ENCODE results near the gene IRF5.
A peak's percentile ranks its signal among the peaks of the same experiment; 100 is the strongest.

IRF5 gene

DNA sequence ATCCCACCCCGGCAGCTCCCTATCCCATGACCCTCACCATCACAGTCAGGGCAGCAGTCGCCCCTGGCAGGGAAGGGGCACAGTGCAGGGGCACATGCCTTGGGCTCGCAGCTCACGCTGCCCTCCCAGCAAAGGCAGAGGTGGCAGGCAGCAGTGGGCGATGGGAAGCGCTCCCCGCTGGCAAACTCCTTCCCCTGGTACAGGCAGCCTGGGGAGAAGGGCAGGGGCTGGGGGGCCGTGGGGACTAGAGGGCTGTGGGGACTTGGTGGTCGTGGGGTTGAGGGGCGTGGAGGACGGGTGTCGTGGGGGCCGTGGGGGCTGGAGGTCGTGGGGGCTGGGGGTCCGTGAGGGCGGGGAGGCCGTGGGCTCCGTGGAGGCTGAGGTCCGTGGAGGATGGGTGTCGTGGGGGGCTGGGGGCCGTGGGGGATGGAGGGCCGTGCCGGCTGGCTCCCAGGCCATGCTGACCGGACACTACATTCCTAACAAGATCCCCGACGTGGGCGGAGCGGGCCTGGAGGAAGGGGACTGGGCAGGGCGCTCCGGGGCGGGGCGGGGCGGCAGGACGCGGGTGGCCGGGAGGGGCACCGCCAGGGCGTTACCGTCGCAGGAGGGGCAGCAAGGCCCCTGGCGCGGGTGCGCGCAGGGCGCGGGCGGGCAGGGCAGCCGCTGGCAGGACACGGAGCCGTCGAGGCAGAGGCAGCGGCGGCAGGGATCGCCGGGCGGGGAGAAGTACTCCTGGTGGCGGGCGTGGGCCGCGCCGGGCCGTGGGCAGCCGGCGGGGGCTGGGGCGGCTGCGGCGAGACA lies 47.2 kb upstream of the IRF5 start:
- no peak overlapping the region for H3K4me3 ChIP-seq (ENCODE audit: low read depth, low read length)
- POLR2A ChIA-PET = no interaction called here

DNA sequence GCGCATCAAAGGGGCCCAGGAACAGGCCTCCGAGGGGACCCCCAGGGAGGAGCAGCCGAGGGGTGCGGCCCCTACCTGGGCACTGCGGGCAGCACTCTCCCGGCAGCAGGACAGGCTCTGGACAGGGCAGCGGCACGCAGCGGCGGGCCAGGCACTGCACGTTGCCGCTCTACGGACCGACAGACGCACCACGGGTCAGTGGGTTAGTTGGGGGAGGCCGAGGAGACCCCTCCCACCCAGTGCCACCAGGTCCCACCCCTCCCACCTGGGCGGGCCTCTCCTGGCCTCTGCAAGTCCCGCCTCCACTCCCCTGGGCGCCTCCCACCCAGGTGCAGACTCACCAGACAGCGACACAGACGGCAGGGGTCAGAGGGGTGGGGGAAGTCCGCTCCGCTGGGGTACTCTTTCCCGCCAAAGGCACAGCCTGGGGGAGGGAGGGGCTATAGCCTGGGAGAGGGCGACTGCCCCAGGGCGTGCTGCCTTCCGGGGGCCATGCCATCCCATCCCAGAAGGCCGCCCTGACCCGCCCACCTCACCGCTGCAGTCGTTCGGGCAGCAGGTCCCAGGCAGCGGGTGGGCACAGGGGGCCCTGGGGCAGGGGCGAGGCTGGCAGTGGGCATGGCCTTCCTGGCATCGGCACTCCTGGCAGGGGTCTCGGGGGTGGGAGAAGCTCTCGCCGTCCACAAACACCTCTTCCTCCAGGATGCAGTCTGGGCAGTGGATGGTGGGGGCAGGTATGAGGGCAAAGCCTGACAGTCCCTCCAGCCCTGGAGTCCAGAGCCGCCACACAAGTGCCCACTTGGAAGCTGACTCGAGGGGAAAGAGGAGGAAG lies 46.4 kb upstream of the IRF5 start:
- no peaks in the 10 kb centered on the region for H3K4me1 ChIP-seq (ENCODE audit: control insufficient read depth, insufficient read depth, low read length)
- POLR2A ChIA-PET = no interaction called here
- TF ChIP-seq SP2 (tag by site-specific recombination; IDR thresholded peaks at IDR 0.05) (peak; percentile 37; the same call in 1 of the 2 replicates), ZBTB8A (tag by site-specific recombination; IDR thresholded peaks at IDR 0.05) (peak; percentile 28; the same call in 1 of the 2 replicates), ZFP3 (tag by site-specific recombination; IDR thresholded peaks at IDR 0.05; ENCODE audit: low read depth) (no peak), ZNF785 (tag by site-specific recombination; IDR thresholded peaks at IDR 0.05) (no peak), GLIS2 (tag by site-specific recombination; IDR thresholded peaks at IDR 0.05) (peak; percentile 51; the same call in 1 of the 2 replicates), ZNF37A (tag by site-specific recombination; IDR thresholded peaks at IDR 0.05) (no peak)
- TF ChIP-seq, protein P1, sequence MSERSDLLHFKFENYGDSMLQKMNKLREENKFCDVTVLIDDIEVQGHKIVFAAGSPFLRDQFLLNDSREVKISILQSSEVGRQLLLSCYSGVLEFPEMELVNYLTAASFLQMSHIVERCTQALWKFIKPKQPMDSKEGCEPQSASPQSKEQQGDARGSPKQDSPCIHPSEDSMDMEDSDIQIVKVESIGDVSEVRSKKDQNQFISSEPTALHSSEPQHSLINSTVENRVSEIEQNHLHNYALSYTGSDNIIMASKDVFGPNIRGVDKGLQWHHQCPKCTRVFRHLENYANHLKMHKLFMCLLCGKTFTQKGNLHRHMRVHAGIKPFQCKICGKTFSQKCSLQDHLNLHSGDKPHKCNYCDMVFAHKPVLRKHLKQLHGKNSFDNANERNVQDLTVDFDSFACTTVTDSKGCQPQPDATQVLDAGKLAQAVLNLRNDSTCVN (tag by site-specific recombination; optimal IDR thresholded peaks at IDR 0.05) = no peak
- TF ChIP-seq, protein P2, sequence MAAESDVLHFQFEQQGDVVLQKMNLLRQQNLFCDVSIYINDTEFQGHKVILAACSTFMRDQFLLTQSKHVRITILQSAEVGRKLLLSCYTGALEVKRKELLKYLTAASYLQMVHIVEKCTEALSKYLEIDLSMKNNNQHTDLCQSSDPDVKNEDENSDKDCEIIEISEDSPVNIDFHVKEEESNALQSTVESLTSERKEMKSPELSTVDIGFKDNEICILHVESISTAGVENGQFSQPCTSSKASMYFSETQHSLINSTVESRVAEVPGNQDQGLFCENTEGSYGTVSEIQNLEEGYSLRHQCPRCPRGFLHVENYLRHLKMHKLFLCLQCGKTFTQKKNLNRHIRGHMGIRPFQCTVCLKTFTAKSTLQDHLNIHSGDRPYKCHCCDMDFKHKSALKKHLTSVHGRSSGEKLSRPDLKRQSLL (tag by site-specific recombination; IDR thresholded peaks at IDR 0.05) = no peak

More for the DNA sequence above, 47.2 kb upstream of the IRF5 start:
- Histone ChIP-seq H3K36me3 (ENCODE audit: control insufficient read depth in 2 of 2, insufficient read depth in 1 of 2, low read length in 2 of 2) (no peaks in the 10 kb centered on the region), H3K27ac (ENCODE audit: extremely low read depth, low read depth, low read length) (no peak overlapping the region), H3K4me1 (ENCODE audit: control insufficient read depth, insufficient read depth, low read length) (no peaks in the 10 kb centered on the region), H3K9me3 (ENCODE audit: control insufficient read depth, insufficient read depth, low read depth, low read length) (no peaks in the 10 kb centered on the region)
- TF ChIP-seq ZNF664 (tag by site-specific recombination; IDR thresholded peaks at IDR 0.05) = no peak
- TF ChIP-seq, protein P3, sequence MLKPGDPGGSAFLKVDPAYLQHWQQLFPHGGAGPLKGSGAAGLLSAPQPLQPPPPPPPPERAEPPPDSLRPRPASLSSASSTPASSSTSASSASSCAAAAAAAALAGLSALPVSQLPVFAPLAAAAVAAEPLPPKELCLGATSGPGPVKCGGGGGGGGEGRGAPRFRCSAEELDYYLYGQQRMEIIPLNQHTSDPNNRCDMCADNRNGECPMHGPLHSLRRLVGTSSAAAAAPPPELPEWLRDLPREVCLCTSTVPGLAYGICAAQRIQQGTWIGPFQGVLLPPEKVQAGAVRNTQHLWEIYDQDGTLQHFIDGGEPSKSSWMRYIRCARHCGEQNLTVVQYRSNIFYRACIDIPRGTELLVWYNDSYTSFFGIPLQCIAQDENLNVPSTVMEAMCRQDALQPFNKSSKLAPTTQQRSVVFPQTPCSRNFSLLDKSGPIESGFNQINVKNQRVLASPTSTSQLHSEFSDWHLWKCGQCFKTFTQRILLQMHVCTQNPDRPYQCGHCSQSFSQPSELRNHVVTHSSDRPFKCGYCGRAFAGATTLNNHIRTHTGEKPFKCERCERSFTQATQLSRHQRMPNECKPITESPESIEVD (tag by site-specific recombination; IDR thresholded peaks at IDR 0.05) = no peak
- TF ChIP-seq, protein P4, sequence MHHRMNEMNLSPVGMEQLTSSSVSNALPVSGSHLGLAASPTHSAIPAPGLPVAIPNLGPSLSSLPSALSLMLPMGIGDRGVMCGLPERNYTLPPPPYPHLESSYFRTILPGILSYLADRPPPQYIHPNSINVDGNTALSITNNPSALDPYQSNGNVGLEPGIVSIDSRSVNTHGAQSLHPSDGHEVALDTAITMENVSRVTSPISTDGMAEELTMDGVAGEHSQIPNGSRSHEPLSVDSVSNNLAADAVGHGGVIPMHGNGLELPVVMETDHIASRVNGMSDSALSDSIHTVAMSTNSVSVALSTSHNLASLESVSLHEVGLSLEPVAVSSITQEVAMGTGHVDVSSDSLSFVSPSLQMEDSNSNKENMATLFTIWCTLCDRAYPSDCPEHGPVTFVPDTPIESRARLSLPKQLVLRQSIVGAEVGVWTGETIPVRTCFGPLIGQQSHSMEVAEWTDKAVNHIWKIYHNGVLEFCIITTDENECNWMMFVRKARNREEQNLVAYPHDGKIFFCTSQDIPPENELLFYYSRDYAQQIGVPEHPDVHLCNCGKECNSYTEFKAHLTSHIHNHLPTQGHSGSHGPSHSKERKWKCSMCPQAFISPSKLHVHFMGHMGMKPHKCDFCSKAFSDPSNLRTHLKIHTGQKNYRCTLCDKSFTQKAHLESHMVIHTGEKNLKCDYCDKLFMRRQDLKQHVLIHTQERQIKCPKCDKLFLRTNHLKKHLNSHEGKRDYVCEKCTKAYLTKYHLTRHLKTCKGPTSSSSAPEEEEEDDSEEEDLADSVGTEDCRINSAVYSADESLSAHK (tag by site-specific recombination; IDR thresholded peaks at IDR 0.05) = no peak
- TF ChIP-seq, protein P5, sequence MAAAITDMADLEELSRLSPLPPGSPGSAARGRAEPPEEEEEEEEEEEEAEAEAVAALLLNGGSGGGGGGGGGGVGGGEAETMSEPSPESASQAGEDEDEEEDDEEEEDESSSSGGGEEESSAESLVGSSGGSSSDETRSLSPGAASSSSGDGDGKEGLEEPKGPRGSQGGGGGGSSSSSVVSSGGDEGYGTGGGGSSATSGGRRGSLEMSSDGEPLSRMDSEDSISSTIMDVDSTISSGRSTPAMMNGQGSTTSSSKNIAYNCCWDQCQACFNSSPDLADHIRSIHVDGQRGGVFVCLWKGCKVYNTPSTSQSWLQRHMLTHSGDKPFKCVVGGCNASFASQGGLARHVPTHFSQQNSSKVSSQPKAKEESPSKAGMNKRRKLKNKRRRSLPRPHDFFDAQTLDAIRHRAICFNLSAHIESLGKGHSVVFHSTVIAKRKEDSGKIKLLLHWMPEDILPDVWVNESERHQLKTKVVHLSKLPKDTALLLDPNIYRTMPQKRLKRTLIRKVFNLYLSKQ (tag by site-specific recombination; IDR thresholded peaks at IDR 0.05; ENCODE audit: borderline replicate concordance) = no peak
- TF ChIP-seq ZSCAN23 (tag by site-specific recombination; IDR thresholded peaks at IDR 0.05) = no peak
- no peak for TF ChIP-seq WT1 (tag by site-specific recombination; IDR thresholded peaks at IDR 0.05)
- no peak for TF ChIP-seq ZNF837 (tag by site-specific recombination; IDR thresholded peaks at IDR 0.05)
- TF ChIP-seq ZNF544 (tag by site-specific recombination; IDR thresholded peaks at IDR 0.05) = no peak
- TF ChIP-seq ZNF211 (tag by site-specific recombination; IDR thresholded peaks at IDR 0.05; ENCODE audit: low read depth) = no peak
- TF ChIP-seq, protein P6, sequence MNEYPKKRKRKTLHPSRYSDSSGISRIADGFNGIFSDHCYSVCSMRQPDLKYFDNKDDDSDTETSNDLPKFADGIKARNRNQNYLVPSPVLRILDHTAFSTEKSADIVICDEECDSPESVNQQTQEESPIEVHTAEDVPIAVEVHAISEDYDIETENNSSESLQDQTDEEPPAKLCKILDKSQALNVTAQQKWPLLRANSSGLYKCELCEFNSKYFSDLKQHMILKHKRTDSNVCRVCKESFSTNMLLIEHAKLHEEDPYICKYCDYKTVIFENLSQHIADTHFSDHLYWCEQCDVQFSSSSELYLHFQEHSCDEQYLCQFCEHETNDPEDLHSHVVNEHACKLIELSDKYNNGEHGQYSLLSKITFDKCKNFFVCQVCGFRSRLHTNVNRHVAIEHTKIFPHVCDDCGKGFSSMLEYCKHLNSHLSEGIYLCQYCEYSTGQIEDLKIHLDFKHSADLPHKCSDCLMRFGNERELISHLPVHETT (tag by site-specific recombination; IDR thresholded peaks at IDR 0.05) = no peak
- TF ChIP-seq, protein P2 (tag by site-specific recombination; IDR thresholded peaks at IDR 0.05) = no peak
- no peak for TF ChIP-seq ZBTB1 (tag by site-specific recombination; IDR thresholded peaks at IDR 0.05)
- no peak for TF ChIP-seq ZBTB20 (tag by site-specific recombination; IDR thresholded peaks at IDR 0.05)
- no peak for TF ChIP-seq ZNF48 (tag by site-specific recombination; IDR thresholded peaks at IDR 0.05)
- CTCF ChIA-PET = interaction anchor here (0.5 kb wide), 1 partner anchor 13 kb away, joined by 5 read pairs; no protein-coding TSS in a partner anchor

More for the DNA sequence above, 46.4 kb upstream of the IRF5 start:
- CTCF ChIA-PET = no interaction called here
- no peaks in the 10 kb centered on the region for H3K36me3 ChIP-seq (ENCODE audit: control insufficient read depth in 2 of 2, insufficient read depth in 1 of 2, low read length in 2 of 2)
- no peak overlapping the region for H3K27ac ChIP-seq (ENCODE audit: extremely low read depth, low read depth, low read length)
- H3K4me3 ChIP-seq (ENCODE audit: low read depth, low read length) = no peak overlapping the region
- H3K9me3 ChIP-seq (ENCODE audit: control insufficient read depth, insufficient read depth, low read depth, low read length) = no peaks in the 10 kb centered on the region

Data from HEK293 (cell line).